IPS DF 19.7 (cell line): ENCODE data around the gene SEMA3B.
"Not testable (repeated sequence)": the region's sequence is repeated elsewhere in the genome, so short reads cannot be mapped to it uniquely, and the experiment has no call there.

Experiments
- DNase-seq: peaks from one replicate; pipeline ENCODE4 v3.0.0-alpha.2; 2013; ENCODE audit warnings: low read depth, low spot score

Gene SEMA3B

GRCh38 chr3:50258979-50259378 lies 10.0 kb upstream of the SEMA3B start:
- no peak for DNase-seq

- DNase-seq: no peak
Measured at GRCh38 chr3:50259432-50260026, 9.4 kb upstream of the SEMA3B start.

GRCh38 chr3:50260027-50260941 lies 8.7 kb upstream of the SEMA3B start:
- DNase-seq: no peak

- DNase-seq: no peak
Measured at GRCh38 chr3:50260942-50261441, 8.0 kb upstream of the SEMA3B start.

DNA sequence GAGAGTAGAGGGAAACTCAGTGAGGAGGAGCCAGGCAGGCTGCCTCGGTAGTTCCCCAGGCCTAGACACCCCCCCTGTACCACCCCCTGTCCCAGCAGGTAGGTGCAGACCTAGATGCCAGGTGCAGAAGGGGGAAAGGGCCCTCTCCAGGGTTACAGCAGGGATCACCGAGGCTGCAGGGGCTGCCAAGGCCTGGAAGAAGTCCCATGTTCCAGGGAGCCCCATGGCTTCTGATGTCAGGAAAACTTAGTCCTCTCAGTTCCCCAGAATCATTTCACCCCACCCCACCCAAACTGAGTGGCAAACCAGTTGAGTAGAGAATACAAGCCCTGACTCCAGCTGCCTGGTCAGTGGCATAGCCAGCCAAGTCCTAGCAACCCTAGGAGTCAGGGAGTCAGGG lies 7.4 kb upstream of the SEMA3B start:
- no peak for DNase-seq

DNA sequence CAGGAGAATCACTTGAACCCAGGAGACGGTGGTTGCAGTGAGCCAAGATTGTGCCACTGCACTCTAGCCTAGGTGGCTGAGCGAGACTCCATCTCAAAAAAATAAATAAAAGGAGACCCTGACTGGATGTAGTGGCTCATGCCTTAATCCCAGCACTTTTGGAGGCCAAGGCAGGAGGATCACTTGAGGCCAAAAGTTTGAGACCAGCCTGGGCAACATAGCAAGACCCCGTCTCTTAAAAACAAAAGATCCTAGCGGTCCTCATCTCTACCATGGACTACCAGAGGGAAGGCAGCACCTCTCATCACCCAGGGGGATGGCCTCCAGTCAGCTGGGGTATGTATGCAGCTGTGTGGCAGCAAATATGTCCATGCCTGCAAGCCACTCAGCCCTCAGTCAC lies 6.7 kb upstream of the SEMA3B start:
- DNase-seq: not testable (repeated sequence)

DNA sequence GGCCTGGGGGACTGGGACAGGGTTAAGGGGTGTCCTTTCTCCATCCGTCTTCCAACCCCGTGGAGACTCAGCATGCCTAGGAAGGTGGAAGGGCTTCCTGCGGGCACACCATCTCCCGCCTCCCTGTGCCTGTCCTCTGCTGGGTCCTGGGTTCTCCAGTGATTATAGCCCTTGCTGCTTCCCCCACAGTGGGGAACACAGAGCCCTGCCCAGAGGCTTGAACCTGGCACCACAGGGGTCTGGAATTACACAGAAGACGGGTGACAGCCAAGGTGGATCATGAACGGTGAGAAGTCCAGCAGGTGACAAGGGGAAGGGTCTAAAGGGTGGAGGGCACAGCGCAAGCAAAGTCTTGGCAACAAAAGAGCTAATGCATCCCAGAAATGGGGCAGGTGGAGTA lies 6.2 kb upstream of the SEMA3B start:
- DNase-seq: no peak

DNA sequence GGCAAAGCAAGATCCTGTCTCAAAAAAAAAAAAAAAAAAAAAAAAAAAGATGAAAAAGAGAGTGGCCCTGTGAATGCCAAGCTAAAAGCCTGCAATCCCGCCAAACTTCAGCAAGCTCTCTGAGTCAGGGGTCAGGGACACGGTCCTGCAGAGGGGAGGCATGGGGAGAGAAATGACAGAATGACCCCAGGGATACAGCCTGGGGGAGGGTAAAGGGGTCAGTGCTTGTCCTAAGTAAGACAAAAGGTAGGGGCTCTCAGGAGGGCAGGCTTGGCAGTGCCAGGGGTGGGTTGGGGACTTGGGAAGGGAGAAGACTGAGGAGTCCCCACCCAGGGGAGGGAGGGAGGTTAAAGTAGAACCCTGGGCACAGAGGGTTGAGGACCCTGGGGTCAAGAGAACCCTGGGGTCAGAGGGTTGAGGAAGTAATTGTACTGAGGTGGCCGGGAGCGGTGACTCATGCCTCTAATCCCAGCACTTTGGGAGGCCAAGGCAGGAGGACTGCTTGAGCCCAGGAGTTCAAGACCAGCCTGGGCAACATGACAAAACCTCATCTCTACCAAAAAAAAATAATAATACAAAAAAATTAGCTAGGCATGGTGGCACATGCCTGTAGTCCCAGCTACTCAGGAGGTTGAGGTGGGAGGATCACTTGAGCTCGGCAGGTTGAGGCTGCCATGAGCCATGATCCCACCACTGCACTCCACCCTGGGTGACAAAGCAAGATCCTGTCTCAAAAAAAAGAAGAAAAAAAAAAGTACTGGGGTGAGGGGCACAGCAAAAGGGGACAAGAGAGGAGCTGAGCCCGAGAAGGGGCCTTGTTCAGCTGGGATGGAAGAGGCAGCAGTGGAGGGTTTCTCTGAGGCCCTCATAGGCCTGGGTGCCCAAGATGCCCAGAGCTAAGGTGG lies 5.2 kb upstream of the SEMA3B start:
- DNase-seq: no peak

DNA sequence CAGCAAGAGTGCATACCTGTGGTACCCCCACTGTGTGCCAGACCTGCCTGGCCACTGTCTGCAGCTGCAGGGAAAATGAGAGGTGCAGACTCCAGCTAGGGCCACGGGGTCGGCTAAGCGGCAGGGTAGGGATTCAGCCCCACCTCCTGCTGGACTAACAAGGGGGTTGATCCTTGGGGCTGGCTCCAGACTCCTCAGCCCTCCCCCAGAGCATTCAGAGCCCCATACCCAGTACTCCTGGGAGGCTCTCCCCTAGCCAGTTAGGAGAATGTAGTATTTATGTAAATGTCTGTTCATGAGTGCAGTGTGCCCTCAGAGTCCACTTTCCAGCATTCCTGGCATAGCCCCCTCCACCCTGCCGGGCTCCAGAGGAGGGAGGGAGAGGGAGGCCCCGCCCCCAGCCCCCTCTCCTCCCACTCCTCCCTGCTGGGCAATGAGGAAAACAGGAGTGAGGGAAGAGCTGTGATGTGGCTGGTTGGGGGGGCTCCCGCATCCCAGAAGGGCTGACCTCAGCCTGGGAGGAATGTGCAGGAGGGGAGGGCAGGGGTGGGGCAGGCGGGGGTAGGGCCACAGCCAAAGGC lies 4.5 kb upstream of the SEMA3B start:
- DNase-seq: peak; percentile 93

DNA sequence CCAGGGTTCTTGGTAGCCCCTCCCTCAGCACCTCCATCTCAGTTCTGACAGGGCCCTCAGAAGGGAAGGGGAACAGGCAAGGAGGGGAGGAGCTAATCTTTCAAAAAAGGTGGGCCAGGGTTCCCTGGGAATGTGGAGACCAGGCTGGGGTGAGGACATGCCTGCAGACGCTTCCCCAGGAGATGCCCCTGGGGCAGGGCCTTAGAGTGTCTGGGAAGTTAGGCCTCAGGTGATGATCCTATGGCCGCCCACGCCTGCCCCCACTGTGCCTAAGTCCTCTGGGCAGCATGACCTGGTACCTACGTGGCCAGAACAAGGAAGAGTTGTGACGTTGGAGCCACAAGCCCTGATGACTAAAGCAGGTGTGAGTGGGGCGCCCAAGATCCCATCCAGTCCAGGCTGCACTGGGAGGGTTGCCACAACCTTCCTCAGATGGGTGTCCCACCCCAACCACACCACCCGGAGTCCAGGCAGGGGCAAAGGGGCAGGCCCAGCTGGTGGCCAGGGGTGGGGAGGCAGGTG lies 3.9 kb upstream of the SEMA3B start:
- no peak for DNase-seq

- DNase-seq: no peak
Measured at GRCh38 chr3:50265571-50265970, 3.4 kb upstream of the SEMA3B start.

GRCh38 chr3:50266017-50266416 lies 2.9 kb upstream of the SEMA3B start:
- no peak for DNase-seq

- no peak for DNase-seq
Measured at GRCh38 chr3:50266836-50267235, 2.1 kb upstream of the SEMA3B start.

DNA sequence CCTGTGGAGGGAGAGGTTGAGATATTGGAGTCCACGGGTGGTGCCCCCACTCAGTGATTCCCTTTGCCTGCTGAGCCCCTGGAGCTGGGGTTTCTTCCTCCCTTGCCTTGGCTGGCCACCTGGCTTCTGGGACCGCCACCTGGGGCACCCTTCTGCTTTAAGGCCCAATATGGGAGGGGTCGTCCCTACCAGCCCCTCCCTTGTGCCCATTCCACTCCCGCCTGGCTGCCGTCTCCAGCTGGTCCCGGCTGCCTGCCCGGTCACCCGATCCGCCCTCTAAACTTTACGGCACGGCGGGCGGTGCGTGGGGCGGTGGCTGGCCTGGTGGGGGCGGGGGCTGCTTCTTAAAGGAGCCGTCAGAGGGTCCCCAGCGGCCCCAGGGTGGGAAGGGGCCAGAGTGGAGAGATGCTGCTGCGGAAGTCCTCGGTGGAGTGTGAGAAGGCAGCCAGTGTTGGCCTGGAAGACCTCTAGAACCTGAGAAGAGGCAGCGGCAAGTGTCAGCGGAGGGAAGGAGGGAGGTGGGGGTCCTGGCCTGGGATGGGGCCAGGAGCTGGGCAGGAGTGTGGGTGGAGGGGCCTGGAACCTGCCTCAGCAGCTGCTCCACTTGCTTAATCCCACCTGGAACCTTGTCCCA lies 1.6 kb upstream of the SEMA3B start:
- DNase-seq: no peak

DNA sequence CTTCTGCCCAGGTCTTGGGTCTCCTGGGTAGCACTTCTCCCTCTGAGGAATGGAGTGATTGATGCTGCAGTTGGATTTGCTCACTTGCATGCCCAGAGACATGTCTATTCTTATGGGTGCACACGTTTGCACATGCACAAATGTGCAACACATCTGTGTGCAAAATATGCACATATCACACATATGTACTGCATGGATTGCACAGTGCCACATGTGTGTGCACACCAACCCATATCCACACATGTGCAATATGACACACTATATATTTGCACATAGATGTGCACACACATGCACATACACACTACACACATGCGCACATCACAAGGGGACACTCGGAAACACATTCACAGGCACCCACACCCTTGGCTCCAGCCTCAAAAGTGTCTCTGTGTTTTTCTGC lies 671 bp upstream of the SEMA3B start:
- no peak for DNase-seq

- no peak for DNase-seq
Measured at GRCh38 chr3:50269460-50269859, 513 bp downstream of the SEMA3B start.

- no peak for DNase-seq
Measured at GRCh38 chr3:50269977-50270413, 1.0 kb downstream of the SEMA3B start.

DNA sequence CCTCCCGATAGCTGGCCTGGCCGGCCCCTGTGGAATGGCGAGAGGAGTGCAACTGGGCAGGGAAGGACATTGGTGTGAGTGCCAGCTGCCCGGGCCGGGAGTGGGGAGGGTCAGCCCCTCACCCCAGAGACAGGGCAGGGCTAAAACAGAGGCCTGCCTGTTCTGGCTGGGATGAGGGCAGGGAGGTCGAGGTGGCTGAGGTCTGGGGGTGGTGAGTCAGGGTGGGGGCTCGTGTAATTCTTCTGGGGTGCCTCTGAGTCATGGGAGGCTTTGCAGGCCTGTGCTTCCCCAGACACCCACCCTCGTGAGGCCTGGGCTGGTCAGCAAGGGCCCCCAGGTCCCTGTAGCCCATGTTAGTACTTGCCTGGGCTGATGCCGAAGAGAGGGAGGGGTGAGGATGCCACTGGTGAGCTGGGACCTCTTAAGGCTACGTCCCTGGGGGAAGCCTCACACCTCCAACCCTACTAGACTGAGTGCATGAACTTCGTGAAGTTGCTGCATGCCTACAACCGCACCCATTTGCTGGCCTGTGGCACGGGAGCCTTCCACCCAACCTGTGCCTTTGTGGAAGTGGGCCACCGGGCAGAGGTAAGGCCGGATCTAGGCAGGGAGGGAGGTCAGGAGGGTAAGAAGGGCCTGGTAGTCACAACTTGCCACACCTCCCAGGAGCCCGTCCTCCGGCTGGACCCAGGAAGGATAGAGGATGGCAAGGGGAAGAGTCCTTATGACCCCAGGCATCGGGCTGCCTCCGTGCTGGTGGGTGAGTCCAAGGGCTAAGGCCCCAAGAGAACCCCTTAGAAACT lies 1.7 kb downstream of the SEMA3B start:
- no peak for DNase-seq

DNA sequence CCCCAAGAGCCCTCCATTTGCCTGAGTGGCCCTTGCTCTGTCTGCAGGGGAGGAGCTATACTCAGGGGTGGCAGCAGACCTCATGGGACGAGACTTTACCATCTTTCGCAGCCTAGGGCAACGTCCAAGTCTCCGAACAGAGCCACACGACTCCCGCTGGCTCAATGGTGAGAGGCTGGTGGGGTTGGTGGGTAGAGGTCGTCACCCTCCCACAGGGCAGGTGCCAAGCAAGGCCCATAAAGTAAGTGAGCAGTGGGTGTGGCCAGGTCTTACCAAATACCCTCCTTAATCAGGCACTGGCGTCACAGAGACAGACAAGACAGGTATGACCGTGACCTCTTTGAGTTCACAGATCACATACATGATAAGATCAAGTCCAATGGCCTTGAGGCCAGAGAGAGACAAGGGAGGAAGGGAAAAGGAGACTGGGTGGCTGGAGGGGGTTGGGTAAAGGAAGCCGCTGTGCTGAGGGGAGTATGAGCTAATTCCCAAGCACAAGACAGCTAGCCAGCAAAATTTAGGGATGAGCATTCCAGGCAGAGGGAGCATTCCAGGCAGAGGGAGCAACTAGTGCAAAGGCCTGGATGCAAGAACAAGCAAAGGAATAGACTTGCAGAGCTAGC lies 2.5 kb downstream of the SEMA3B start:
- no peak for DNase-seq

GRCh38 chr3:50272538-50272910 lies 3.6 kb downstream of the SEMA3B start:
- DNase-seq: not testable (repeated sequence)
